Fibroblast of lung (primary cell): ENCODE data around the gene CEP131. TPM values are rescaled to one million over a fixed set of nuclear protein-coding genes. Genes with fewer than 3 reads are reported as not detected.

Source experiments
- DNase-seq, 2 donors: peaks; one replicate each; pipeline versions ENCODE4 v3.0.0 to v3.0.0-alpha.2; 2010; ENCODE audit warnings: low read depth in 2 of 2
- H2AFZ ChIP-seq: 2 replicates; pipeline ENCODE4 v1.5.1; 2012; ENCODE audit warnings: low read length, control low read depth, inconsistent platforms
- H3K27ac ChIP-seq: 2 replicates; pipeline ENCODE4 v1.5.1; 2011; ENCODE audit warnings: low read length, control low read depth; ENCODE audit not compliant: insufficient read depth
- H3K27me3 ChIP-seq: 2 replicates; pipeline ENCODE4 v1.5.1; 2011; ENCODE audit warnings: mild to moderate bottlenecking, low read length; ENCODE audit not compliant: control insufficient read depth, insufficient read depth
- H3K36me3 ChIP-seq: 2 replicates; pipeline ENCODE4 v1.5.1; 2011; ENCODE audit warnings: low read length; ENCODE audit not compliant: control insufficient read depth, insufficient read depth
- H3K4me1 ChIP-seq: 2 replicates; pipeline ENCODE4 v1.5.1; 2011; ENCODE audit warnings: low read length; ENCODE audit not compliant: control insufficient read depth, insufficient read depth; ENCODE audit errors: extremely low read depth
- H3K4me2 ChIP-seq: 2 replicates; pipeline ENCODE4 v1.5.1; 2011; ENCODE audit warnings: low read length, control low read depth; ENCODE audit not compliant: insufficient read depth; ENCODE audit errors: extremely low read depth
- H3K4me3 ChIP-seq, 4 experiments: fragments of 200-600 bp in 1 of 4; sonication (generic) in 1 of 4; replicated peaks in 1 of 4; 2 replicates each; pipeline ENCODE4 v1.5.1; 2011 to 2016; ENCODE audit warnings: low read length in 4 of 4, low read depth in 3 of 4, mild to moderate bottlenecking in 3 of 4, control low read depth in 2 of 4, inconsistent platforms in 1 of 4, mixed read lengths in 1 of 4; ENCODE audit not compliant: insufficient read depth in 1 of 4; ENCODE audit errors: control extremely low read depth in 1 of 4
- H3K79me2 ChIP-seq: 2 replicates; pipeline ENCODE4 v1.5.1; 2012; ENCODE audit warnings: mild to moderate bottlenecking, low read length, inconsistent platforms; ENCODE audit not compliant: control insufficient read depth, insufficient read depth
- H3K9ac ChIP-seq: 2 replicates; pipeline ENCODE4 v1.5.1; 2011; ENCODE audit warnings: mild to moderate bottlenecking, low read length, control low read depth; ENCODE audit not compliant: insufficient read depth
- H3K9me3 ChIP-seq: 2 replicates; pipeline ENCODE4 v1.5.1; 2012; ENCODE audit warnings: low read depth, low read length; ENCODE audit not compliant: control insufficient read depth, insufficient read depth
- H4K20me1 ChIP-seq: 2 replicates; pipeline ENCODE4 v1.5.1; 2011; ENCODE audit warnings: low read length; ENCODE audit not compliant: control insufficient read depth, insufficient read depth; ENCODE audit errors: extremely low read depth
- CTCF ChIP-seq, 2 donors: IDR thresholded peaks in 1 of 2; conservative IDR thresholded peaks in 1 of 2; 1 replicate in 1 of 2; 2 replicates in 1 of 2; pipeline ENCODE4 v1.5.1; 2011 to 2012; ENCODE audit warnings: low read length in 2 of 2, control low read depth in 1 of 2, inconsistent platforms in 1 of 2, low read depth in 1 of 2, mild to moderate bottlenecking in 1 of 2
- EZH2 ChIP-seq: IDR thresholded peaks from 2 replicates; pipeline ENCODE4 v1.5.1; 2012; ENCODE audit warnings: low read length, control low read depth, mild to moderate bottlenecking; ENCODE audit errors: missing control alignments
- polyA plus RNA-seq, 2 donors: library from polyadenylated mRNA; depleted of rRNA in 1 of 2; stranded (reverse) in 1 of 2; unstranded in 1 of 2; fragments of >200 nt; gene quantifications; 2 replicates each; pipeline ENCODE4 v1.2.1, GENCODE V29; 2011 to 2012; ENCODE audit warnings: missing spikeins in 1 of 2
- total RNA-seq: library from RNA; depleted of rRNA; stranded (reverse); fragments of >200 nt; gene quantifications from 2 replicates; pipeline ENCODE4 v1.2.1, GENCODE V29; 2014

The CEP131 gene
- total and polyA plus RNA-seq, 2 donors (not counting 1 experiment from before 2014, with no cell fraction given) = 2.0 to 7.4 TPM

GRCh38 chr17:81263371-81264181 lies 40.8 kb upstream of the CEP131 start:
- Histone ChIP-seq H3K9ac (no peak overlapping the region), H3K79me2 (no peaks in the 10 kb centered on the region), H3K4me3 (no peak overlapping the region), H3K36me3 (peaks cover 28% of the 10 kb centered on the region), H4K20me1 (no peaks in the 10 kb centered on the region), H3K4me1 (no peaks in the 10 kb centered on the region), H3K27me3 (no peaks in the 10 kb centered on the region), H2AFZ (no peak overlapping the region), H3K4me2 (no peak overlapping the region), H3K9me3 (no peaks in the 10 kb centered on the region), H3K27ac (no peak overlapping the region)
- no peak for DNase-seq
- TF ChIP-seq EZH2 (no peak), CTCF (conservative IDR thresholded peaks at IDR 0.05 in 1 of 2, IDR thresholded peaks at IDR 0.05 in 1 of 2; ENCODE audit: low read depth in 1 of 2, low read length in 2 of 2) (no peak)

- H3K4me1 ChIP-seq = no peaks in the 10 kb centered on the region
- TF ChIP-seq EZH2 = no peak
- no peak for TF ChIP-seq CTCF (conservative IDR thresholded peaks at IDR 0.05 in 1 of 2, IDR thresholded peaks at IDR 0.05 in 1 of 2; ENCODE audit: low read depth in 1 of 2, low read length in 2 of 2)
- no peak overlapping the region for H3K9ac ChIP-seq
- H3K36me3 ChIP-seq = peaks cover 32% of the 10 kb centered on the region
- H3K27me3 ChIP-seq = no peaks in the 10 kb centered on the region
- H3K9me3 ChIP-seq = no peaks in the 10 kb centered on the region
- H3K4me2 ChIP-seq = no peak overlapping the region
- H4K20me1 ChIP-seq = no peaks in the 10 kb centered on the region
- no peak for DNase-seq
- no peaks in the 10 kb centered on the region for H3K79me2 ChIP-seq
- H2AFZ ChIP-seq = no peak overlapping the region
- no peak overlapping the region for H3K4me3 ChIP-seq
- no peak overlapping the region for H3K27ac ChIP-seq
Observed at GRCh38 chr17:81261582-81262336, 39.0 kb upstream of the CEP131 start.

- H3K27me3 ChIP-seq = no peaks in the 10 kb centered on the region
- TF ChIP-seq CTCF (conservative IDR thresholded peaks at IDR 0.05 in 1 of 2, IDR thresholded peaks at IDR 0.05 in 1 of 2; ENCODE audit: low read depth in 1 of 2, low read length in 2 of 2) = no peak
- no peak for TF ChIP-seq EZH2
- H3K4me2 ChIP-seq = no peak overlapping the region
- H3K4me1 ChIP-seq = no peaks in the 10 kb centered on the region
- no peak overlapping the region for H3K4me3 ChIP-seq
- peaks cover 32% of the 10 kb centered on the region for H3K36me3 ChIP-seq
- H3K79me2 ChIP-seq = no peaks in the 10 kb centered on the region
- H3K9ac ChIP-seq = no peak overlapping the region
- no peaks in the 10 kb centered on the region for H4K20me1 ChIP-seq
- DNase-seq = no peak
- H3K27ac ChIP-seq = no peak overlapping the region
- H2AFZ ChIP-seq = no peak overlapping the region
- H3K9me3 ChIP-seq = no peaks in the 10 kb centered on the region
Observed at GRCh38 chr17:81261096-81261495, 38.3 kb upstream of the CEP131 start.
